Measurements from ENCODE around the gene CHST11.

CHST11 gene

DNA sequence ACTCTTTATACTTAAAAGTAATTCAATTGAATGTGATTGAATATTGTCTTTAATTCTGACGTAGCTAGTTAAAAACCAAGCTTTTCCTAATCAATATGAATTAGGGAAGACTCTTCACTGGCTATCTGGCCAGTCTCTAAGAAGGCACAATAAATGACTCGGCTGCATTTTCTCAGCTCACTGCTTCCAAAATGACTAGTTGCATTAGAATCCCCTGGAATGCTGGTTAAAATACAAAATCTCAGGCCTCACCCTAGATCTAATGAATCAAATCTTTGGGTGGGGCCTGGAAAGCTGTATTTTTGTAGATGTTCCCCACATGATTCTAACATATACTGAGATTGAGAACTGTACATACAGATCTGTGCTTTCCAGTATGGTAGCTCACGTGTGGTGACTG lies 242.1 kb downstream of the CHST11 start:
- no peak for DNase-seq (ENCODE audit: low read depth in 2 of 2)

DNA sequence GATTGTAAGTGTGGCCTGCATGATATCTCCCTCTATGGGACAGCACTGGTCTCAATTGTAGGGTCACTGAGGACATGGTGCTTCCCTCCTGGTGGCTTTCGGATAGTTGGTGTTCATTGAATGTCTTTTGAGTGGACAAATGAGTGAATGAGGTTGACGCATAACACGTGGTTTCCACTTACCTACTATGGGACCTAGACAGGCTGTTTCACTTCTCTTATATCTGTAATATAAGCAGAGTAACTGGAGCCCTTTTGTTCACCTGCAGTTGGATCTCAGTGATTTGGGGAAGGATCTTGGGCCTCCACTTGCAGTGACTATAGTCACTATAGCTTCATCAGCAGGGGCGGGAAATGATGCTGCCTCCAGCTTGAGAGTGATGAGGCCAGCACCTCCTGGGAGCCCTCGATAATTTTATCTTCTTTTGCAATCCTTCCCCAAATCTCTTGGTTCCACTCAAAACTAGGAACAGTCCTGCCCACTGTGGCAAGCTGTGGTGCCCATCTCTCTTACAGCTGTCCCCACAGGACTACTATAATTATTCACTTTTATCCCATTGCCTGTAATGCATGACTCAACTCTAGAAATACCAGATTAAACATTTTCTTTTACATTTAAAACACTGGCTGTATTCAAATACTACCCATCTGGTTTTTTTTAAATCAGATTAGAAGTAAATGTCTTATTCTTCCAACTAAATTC lies 242.9 kb downstream of the CHST11 start:
- no peak for DNase-seq (ENCODE audit: low read depth in 2 of 2)

DNA sequence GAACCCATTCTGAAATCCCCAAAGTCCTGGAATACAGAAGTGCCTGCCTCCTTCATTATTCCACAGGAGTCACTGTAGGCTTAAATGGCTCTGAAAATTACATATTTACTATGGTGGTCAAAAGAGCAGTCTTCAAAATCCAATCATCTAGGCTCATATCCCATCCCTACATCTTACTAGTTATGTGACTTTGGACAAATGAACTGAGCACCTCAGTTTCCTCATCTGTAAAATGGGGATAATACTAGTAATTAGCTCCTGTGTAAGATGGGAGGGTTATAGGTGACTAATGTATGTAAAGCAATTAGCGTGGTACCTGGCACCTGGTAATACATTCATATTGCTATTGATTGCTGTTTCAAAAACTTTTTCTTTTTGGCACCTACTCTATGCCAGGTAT lies 243.6 kb downstream of the CHST11 start:
- DNase-seq (ENCODE audit: low read depth in 2 of 2): no peak

DNA sequence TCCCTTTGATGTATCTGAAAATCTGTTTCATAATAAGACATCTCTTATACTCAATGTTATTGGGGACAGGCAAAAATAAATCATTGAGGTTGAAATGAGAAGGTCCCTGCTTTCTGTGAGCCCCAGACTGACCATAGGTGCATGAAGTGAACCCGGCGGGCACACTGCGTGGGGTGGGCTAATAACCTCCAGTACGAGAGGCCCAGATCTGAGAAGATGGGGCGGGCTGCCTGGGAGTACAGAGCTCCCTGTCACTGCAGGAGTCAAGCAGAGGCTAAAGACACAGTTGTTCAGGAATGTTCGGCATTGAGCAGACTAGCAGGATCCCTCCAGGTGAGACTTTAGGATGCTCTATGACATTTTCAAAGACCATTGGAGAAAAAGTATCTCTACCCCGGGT lies 244.6 kb downstream of the CHST11 start:
- no peak for DNase-seq (ENCODE audit: low read depth in 2 of 2)

DNA sequence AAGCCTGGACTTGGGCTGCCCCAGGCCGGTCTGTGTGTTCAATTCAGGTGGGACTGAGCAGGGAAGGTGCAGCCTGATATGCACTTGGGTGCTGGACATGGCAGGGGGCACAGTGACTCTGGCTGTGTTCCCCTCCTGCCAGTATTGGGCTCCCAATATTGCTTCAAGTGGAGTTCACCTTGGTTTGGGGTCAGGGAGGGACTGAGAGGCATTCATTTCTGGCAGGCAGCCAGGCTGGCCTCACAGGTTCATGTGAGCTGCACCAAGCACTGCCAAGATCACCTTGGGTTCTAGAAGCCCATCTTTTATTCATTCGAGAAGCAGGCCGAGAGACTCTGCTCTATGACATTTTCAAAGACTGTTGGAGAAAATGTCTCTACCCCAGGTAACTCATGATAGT lies 245.0 kb downstream of the CHST11 start:
- no peak for DNase-seq (ENCODE audit: low read depth in 2 of 2)

DNA sequence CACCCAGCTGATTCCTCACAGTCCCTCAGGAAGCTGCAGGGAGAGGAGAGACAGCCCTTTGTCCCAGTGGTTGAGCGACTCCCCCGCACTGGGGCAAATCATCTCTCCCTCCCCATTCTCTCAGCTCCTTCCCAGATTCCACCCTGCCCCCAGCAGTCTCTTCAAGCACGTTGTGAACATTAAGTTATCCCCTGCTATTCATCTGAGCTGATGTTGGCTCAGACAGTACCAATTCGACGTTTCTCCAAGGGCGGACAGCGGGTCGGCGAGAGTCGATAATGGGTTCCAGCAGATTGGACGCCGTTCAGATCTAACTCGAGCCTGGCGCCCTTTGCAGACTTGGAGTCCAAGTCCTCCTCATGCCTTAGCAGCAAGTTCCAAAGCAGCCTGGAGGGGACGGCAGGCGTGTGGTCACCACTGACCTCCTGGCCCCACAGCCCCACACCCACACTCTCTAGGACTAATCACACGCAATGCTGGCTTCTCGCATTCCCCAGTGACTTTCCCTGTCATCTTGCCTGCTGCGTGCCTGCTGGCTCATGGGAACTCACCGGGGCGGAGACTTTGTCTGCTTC lies 245.9 kb downstream of the CHST11 start:
- DNase-seq (ENCODE audit: low read depth in 2 of 2): no peak

DNA sequence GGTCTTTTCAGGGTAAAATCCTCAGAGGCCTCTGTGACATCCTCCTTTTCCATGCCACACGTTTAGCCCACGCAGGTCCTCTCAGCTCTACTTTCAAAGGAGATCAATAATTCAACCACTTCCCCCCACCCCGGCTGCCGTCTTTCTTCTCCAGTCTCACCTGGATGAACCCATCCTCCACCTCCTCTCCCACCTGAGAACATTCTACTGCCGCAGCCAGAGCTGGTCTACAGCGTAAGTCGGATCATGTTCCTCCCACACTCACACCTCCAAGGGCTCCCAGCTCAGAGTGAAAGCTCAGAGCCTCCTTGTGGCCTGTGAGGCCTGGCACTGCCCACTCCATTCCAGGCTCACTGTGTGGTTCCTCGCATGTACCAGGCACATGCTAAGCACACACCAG lies 246.6 kb downstream of the CHST11 start:
- no peak for DNase-seq (ENCODE audit: low read depth in 2 of 2)

DNA sequence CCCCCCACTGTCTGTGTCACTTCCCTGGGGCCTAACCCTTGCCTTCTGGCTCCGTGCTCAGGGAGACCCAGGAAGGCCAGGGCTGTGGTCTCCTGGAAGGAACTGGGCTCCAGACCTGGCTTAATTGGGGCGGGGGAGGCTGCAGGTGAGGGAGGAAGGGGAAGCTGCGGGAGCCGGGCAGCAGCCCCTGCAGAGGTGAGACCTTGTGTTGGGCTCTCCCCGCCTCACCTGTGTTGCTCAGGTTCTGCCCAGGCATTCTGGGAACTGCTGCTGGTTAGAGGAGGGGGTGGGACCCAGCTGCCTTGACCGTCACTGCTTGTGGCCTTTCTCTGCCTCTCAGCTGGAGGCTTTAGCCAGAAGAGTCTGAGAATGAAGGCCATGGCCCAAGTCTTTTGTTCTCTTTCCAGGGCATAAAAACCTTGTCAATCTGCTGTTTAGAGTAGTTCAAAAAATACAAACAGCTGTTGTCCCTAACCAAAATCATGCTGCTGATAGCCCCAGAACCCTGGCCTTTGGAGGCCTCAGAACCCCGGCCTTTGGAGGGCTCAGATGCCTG lies 247.6 kb downstream of the CHST11 start:
- no peak for DNase-seq (ENCODE audit: low read depth in 2 of 2)

DNA sequence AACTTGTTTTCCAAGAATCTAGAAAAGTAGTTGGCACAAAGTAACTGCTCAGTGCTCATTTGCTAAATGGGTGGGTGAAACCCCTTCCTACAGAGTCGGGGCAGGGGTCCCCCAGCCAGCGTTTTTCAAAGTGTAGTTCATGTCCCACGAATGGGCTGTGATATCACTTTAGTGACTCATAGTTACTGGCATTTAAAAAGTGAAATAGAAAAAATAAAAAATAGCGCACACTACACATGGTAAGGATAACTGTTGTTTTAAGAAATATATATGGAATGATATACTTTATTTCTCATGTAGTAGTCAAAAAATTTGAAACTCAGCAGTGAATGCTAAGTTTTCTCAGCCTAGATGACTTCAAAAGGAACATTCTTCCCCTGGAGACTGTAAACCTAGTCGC lies 250.4 kb downstream of the CHST11 start:
- DNase-seq (ENCODE audit: low read depth in 2 of 2): no peak

DNA sequence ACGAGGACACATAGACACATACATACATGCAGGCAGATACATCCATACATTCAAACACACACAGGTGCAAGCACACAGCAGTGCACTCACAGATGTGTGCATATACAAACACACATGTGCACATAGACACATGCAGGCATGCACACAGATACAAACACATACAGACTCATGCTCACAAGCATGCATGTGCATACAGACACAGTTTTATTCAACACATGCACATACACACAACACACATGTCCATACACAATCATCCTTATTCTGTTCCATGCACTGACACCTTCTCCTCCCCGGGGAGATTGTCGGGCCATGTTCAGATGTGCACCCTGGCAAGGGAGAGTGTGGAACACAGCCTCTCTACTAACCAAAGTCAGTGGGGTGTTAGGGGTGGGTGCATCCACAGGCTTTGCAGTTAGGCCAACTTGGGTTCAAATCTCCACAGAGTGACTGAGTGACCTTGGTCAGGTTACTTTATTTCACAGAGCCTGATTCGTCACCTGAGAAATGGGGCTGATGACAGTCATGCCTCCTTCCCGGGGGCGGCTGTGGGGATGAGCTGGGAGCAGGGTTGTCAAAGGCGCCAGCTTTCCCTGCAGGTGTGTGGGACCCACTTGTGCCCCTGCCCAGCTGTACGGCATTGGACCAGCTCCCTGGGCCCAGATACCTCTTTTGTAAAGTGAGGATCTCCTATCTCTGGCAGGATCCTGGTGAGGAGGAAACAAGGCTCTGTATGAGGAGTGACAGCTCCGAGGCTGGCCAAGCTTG lies 251.2 kb downstream of the CHST11 start:
- no peak for DNase-seq (ENCODE audit: low read depth in 2 of 2)

DNA sequence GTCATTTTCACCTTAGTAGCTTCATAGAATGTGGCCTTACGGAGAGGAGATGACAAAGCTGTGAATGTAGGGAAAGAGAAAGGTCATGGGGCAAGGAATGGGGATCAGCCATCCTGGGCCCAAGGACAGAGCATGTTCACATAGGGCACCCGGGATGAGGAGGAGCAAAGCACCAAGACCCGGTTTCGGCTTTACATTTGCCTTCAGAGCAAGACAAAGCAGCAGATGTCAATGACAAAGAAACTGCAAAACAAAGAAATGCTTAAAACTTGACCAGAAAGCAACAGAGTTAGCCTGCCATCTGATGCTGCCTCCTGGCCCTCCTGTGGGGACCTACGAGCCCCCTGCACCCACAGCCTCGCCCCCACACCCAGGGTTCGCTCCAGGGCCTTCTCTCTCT lies 252.1 kb downstream of the CHST11 start:
- no peak for DNase-seq (ENCODE audit: low read depth in 2 of 2)

DNA sequence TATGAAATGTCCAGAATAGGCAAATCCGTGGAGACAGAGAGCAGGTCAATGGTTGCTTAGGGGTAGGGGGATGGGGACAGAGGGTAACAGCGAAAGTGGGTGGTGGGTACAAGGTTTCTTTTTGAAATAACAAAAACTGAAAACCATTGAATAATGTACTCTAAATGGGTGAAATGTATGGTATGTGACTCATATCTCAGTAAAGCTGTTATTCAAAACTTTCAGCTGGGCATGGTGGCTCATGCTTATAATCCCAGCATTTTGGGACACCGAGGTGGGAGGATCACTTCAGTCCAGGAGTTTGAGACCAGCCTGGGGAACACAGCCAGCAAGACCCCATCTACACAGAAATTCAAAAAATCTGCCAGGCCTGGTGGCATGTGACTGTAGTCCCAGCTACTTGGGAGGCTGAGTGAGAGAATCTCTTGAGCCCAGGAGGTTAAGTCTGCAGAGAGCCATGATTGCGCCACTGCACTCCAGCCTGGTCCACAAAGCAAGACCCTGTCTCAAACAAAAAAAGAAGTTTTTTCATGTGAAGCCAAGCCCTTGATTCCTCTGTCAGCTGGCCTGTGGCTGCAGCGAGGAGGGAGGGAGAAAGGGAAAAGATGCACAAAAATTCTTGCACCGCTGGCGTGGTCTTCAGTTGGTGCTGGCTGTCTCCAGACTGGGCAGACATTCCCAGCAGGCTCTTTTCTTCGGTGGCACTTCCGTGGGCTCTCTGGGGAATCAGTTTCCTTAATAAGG lies 253.1 kb downstream of the CHST11 start:
- no peak for DNase-seq (ENCODE audit: low read depth in 2 of 2)

DNA sequence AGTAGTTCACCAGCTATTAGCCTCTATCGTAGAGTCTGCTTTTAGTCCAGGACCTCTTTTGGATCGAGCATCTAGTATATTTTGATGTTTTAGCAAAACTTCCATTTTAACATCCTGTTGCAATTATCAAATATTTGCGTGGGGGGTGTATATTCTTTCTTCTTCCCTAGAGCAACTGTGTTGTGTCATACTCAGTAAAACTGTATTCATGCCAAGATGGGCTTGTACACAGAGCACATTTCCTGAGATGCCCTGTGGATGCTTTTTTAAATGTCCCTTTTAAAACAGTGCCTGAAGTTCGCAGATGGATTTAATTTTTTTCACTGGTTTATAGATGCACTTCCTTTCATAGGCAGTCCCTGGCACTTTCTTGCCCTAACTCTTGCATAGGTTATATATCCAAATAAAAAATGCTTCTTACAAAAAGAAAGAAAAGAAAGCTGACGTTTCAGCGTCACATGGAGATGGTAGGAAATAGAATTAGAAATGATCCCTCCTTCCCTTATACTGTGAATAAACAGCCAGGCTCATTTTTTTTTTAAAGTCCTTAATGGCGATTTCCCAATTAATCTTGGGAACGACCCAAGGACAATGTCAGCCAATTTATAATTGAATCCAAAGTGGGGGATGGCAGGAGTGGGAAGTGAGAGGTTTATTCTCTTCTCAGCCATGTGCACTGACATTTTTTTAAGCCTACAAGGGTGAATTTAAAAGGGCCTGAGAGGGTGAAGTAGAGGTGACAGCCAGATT lies 254.4 kb downstream of the CHST11 start:
- peak; percentile 79 to 83 for DNase-seq (ENCODE audit: low read depth in 2 of 2)

DNA sequence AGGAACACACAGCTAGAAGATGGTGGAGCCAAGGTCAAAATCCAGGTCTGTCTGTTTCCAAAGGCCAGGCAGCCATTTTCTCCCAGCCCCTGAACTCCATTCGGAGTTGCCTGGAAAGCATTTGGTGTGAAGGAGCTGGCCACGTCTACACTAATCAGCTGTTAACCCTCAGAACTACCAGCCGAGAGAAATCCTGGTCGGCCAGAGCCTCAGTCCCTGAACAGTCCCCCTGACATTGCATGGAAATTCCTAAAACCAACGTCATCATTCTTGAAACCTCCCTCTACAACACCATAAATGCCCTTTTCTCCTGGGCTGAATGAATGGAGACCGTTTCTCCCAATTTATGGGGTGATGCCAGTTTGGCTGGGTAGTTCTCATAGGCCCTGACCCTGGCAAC lies 255.7 kb downstream of the CHST11 start:
- DNase-seq (ENCODE audit: low read depth in 2 of 2): no peak

DNA sequence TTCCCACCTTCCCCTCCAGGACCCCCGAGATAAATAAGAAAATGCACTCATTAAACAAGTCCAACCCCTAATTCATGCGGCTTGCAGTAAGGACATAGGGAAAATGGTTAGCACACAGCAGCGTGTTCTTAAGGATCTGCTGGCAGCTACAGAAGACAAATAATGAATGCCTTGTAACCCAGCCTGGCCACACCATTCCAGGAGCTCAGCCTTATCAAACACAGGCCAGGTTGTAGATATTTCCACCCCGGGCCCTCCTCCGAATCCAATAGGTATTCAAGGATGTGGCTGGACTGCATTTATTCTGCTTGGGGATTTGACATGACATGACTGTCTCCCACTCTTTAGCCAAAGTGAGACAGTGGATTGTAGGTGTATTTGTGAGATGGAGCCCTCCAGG lies 256.2 kb downstream of the CHST11 start:
- DNase-seq (ENCODE audit: low read depth in 2 of 2): no peak

DNA sequence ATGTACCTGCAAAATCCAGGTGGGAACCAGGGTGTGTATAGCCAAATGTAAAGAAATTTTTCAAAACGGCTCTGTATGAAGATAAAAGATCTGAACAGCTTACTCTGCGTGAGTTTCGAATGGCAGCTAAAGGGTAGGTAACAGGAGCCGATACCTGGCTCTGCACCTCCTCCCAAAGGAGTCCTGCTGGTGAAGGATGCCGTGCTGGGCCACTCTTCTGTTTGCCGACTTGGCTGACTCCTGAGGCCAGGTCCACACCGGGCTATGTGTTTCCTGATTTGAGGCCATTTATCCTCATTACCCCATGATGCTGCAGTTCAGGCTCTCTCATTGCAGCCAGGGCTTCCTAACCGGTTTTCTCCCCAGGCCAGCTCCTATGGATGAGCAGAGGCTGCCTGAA lies 256.7 kb downstream of the CHST11 start:
- DNase-seq (ENCODE audit: low read depth in 2 of 2): no peak

DNA sequence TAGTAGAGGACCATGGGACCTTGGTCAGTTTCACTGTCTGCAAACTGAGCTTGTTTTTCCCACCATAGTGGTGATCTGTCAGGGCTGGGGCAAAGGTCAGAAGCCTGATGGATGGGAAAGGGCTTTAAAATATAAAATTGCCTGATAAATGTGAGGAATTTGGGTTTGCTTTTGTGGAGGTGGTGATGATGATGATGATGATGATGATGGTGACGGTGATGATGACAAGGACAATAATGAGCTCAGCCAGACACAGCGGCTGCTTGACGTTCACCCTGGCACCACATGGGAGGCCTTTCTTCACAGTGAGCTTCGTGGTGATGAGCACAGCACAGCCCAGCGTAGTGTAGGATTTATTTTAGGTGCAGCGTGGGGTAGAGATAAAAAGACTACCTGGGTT lies 257.6 kb downstream of the CHST11 start:
- no peak for DNase-seq (ENCODE audit: low read depth in 2 of 2)

DNA sequence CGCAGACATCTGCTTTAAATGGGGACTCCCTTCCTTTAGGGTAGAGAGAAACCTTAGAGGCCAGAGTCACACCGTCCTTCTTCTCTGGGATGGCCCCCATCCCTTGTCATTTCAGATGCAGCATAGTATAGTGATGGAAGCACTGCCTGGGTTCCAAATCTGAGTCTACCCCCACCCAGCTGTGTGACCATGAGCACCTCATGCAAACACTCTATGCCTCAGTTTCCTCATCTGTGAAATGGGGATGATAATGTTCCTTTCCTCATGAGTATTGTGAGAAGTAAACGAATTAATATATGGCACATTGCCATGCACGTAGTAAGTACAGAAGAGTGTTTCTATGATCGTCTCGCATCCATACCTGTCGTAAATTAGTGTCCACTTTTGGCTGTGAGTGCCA lies 259.4 kb downstream of the CHST11 start:
- DNase-seq (ENCODE audit: low read depth in 2 of 2): no peak

DNA sequence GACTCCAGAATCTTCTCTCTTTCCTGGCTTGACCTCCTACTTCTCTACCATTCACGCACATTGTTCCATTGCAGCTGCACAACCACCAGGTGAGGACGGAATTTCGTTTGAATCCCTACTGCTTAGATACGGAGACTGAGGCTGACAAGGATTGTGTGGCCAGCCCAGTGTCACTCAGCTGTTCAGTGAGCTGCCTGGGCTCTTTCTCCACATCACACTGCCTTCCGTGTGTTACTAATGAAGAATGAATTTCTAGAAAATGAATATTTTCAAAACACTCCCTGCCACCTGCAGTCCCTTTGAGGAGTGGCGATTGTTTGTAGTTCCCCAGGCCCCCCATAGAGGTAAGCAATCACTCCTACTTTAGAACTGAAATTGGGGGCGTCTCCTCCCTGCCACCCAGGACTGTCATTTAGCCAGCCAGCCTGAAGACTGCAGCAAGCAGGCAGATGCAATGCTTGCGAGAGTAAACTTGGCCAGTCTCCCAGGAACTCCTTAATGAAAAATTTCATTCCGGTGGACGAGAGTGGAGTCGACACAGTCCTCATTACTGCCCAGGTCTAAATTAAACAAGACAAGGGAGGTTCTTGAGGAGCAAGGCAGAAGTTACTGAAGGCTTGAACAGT lies 261.7 kb downstream of the CHST11 start:
- DNase-seq (ENCODE audit: low read depth in 2 of 2): no peak

DNA sequence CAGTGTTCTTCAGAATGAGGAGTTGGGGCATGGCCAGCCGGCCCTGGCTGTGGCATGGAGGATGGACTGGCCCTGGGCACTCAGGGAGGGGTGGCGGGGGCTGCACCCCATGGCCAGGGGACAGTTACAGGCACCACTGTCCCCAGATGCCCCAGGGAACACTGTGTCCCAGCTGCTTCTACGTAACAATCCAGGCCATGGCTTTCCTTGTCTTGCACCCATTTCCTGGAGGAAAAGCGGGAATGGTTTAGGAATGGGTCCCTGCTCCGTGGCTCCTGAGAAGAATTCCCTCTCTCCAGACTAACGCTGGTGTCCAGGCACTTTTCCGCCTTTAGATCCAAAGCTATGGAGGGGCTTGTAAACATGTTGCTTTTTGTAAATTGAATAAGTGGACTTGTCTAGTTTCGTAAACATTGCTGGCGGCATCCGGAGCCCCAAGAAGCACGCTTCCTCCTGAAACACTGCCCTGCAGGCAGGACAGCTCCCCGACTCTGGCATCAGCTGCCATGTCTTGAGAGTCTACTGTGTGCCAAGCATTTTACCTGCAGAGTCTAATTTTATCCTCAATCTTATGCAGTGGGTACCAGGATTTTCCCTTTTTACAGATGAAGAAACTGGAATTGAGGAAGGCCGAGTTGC lies 263.1 kb downstream of the CHST11 start:
- no peak for DNase-seq (ENCODE audit: low read depth in 2 of 2)
